ENCODE results near the gene SCAMP3. TPM values are rescaled to one million over a fixed set of nuclear protein-coding genes. Genes with fewer than 3 reads are reported as not detected.

SCAMP3 gene
- total RNA-seq, 1 experiment from 2014 or later, result 64.2 TPM

- no peak for TF ChIP-seq YY1 (IDR thresholded peaks at IDR 0.05; ENCODE audit: extremely low read depth, insufficient replicate concordance, low read depth, low read length)
- no peak for TF ChIP-seq CEBPB (IDR thresholded peaks at IDR 0.05; ENCODE audit: low read depth)
- TF ChIP-seq POLR2A (IDR thresholded peaks at IDR 0.05; ENCODE audit: borderline replicate concordance, extremely low read depth, insufficient read depth, insufficient read length), result no peak
These were observed 34.1 kb downstream of the SCAMP3 start (continued) for GRCh38 chr1:155228096-155228427.

GRCh38 chr1:155227261-155228095 lies 34.7 kb downstream of the SCAMP3 start:
- ChIA-PET RAD21 (ENCODE audit: low non-redundant PET in 1 of 2, low total read pairs in 2 of 2, uncharacterized antibody in 2 of 2, unreplicated experiment in 2 of 2) (no interaction called here), CTCF (interaction anchor here (0.7 to 1.4 kb wide), 6 partner anchors 21 to 136 kb away, joined by 3 to 6 read pairs (median 4); no protein-coding TSS in a partner anchor), POLR2A (interaction anchor here (0.7 to 3.0 kb wide), 7 partner anchors 13 to 54 kb away, joined by 3 to 14 read pairs (median 4); partner anchors contain the start of genes KRTCAP2, MTX1 and THBS3)
- no TSS peak for BruUV-seq (replicated peaks)
- Histone ChIP-seq H3K27me3 (ENCODE audit: insufficient read depth, low read length) (no peaks in the 10 kb centered on the region), H3K36me3 (ENCODE audit: control insufficient read depth in 1 of 2, insufficient read depth in 2 of 2, low read length in 2 of 2) (no peaks in the 10 kb centered on the region), H3K9me2 (ENCODE audit: insufficient read depth) (no peaks in the 10 kb centered on the region), H3K4me2 (ENCODE audit: low read length) (peak overlapping the region; percentile 88), H3K79me2 (ENCODE audit: insufficient read depth, low read length) (peaks cover 11% of the 10 kb centered on the region), H4K20me1 (ENCODE audit: insufficient read depth) (no peaks in the 10 kb centered on the region), H3K9ac (ENCODE audit: low read length) (peak overlapping the region; percentile 78), H3K4me3 (replicated peaks in 1 of 2; ENCODE audit: low read depth in 1 of 2, low read length in 2 of 2) (peak overlapping the region; percentile 63 to 69), H3K27ac (ENCODE audit: low read depth, low read length) (peak overlapping the region; percentile 95), H3K4me1 (ENCODE audit: control insufficient read depth in 1 of 2, insufficient read depth in 2 of 2, low read length in 2 of 2) (peaks cover 17 to 43% of the 10 kb centered on the region in 2 experiments), H2AFZ (ENCODE audit: low read depth, low read length, poor library complexity, severe bottlenecking) (no peak overlapping the region), H3K9me3 (ENCODE audit: control insufficient read depth in 1 of 2, insufficient read depth in 1 of 2, low read depth in 1 of 2, low read length in 2 of 2) (no peaks in the 10 kb centered on the region)
- intact Hi-C loops (cut with micrococcal nuclease), result loop anchor here (1.0 to 2.0 kb wide), 3 partner anchors 17 to 54 kb away; partner anchors contain the start of genes KRTCAP2, MTX1 and TRIM46
- ATAC-seq, result peak; percentile 95
- peak; percentile 97 for DNase-seq (ENCODE audit: low read depth, low spot score)
- TF ChIP-seq EZH2phosphoT487 (IDR thresholded peaks at IDR 0.05; ENCODE audit: borderline replicate concordance) (no peak), POLR2AphosphoS5 (IDR thresholded peaks at IDR 0.05; ENCODE audit: low read depth, low read length) (peak; percentile 97), REST (IDR thresholded peaks at IDR 0.05; ENCODE audit: low read depth) (no peak), FOSL1 (IDR thresholded peaks at IDR 0.05; ENCODE audit: low read depth) (no peak), SRF (IDR thresholded peaks at IDR 0.05; ENCODE audit: low read depth) (no peak), RAD21 (IDR thresholded peaks at IDR 0.05; ENCODE audit: low read depth) (no peak), ZBTB33 (IDR thresholded peaks at IDR 0.05; ENCODE audit: extremely low read depth, insufficient replicate concordance, low read length) (peak; percentile 58), CTCF (IDR thresholded peaks at IDR 0.05 in 2 of 3, conservative IDR thresholded peaks at IDR 0.05 in 1 of 3; ENCODE audit: borderline replicate concordance in 1 of 3, insufficient read depth in 1 of 3, low read depth in 2 of 3, low read length in 2 of 3) (no peak), CBX3 (IDR thresholded peaks at IDR 0.05; ENCODE audit: low read depth) (no peak), EZH2 (IDR thresholded peaks at IDR 0.05) (no peak), POLR2A (IDR thresholded peaks at IDR 0.05; ENCODE audit: borderline replicate concordance, extremely low read depth, insufficient read depth, insufficient read length) (peak; percentile 91), SP1 (IDR thresholded peaks at IDR 0.05; ENCODE audit: low read depth) (peak; percentile 94), ELF1 (IDR thresholded peaks at IDR 0.05; ENCODE audit: borderline replicate concordance, low read depth) (no peak), ATF3 (IDR thresholded peaks at IDR 0.05) (no peak), CEBPB (IDR thresholded peaks at IDR 0.05; ENCODE audit: low read depth) (no peak)
